HG03520 (cell line): Measurements from ENCODE around the gene ABCE1.

Experiments used
- ATAC-seq: cut with Tn5 transposase; IDR thresholded peaks from one replicate; pipeline ENCODE4 v1.9.1; 2021; ENCODE audit warnings: mild to moderate bottlenecking, moderate library complexity; ENCODE audit not compliant: unreplicated experiment

Gene ABCE1

DNA sequence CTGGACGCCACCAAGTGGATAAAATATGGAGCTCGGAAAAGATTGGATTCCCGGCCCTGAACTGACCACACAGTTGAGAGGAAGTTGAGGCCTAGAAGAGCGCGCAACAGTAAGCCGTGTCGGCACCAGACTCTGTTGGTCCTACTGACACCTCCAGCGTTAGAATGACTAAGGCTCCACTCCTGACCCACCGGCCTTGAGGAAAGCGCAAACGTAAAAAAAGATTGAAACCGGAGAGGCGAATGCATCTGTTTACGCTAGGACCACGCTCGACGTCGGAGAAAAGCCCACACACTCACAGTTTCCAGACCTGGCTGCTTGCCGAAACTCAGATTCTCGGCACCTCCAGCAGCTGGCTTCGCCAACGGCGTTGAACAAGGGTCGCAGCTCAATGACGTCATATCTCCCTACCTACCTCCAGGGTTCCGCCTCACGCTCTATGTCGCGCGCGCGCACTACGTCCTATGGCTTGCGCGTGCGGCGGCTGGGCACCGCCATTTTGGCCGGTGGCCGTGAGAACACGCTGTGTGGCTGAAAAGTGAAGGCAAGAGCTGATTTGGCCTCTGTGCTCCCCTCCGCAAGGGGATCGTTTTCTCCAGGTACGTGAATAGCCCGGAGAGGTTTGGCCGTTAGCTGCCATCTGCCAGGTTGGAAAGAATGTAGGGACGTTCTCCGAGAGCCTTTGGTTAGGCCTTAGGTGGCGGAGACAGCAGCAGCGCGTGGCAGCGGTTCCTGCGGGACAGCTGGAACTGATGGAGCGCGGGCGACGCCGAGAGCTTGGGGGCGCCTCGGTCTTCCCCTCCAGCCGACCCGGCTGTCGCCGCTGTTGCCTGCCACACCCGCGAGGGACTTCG, at the start of gene ABCE1, which contains the start of gene ANAPC10:
Gene ABCE1, plus strand, starts transcription at position 491 of the 854 bp plus-strand sequence. CDS start 6,102 bp downstream, outside the sequence.
Gene ANAPC10, minus strand, starts transcription at position 376 of the 854 bp plus-strand sequence. CDS start 2,097 bp downstream, outside the sequence.
- ATAC-seq, result peak; percentile 75

DNA sequence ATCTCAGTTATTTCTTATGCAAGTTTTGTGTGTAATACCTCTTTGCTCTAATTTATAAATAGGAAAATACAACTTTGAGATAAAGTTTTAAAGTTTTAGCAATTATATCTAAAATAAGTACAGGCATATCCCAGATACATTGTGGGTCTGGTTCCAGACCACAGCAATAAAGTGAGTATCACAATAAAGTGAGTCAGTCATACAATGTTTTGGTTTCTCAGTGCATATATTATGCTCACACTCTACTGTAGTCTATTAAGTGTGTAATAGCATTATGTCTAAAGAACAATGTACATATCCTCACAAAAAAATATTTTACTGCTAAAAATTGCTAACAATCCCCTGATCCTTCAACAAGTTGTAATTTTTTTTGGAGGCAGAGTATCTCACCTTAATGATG, 49.3 kb upstream of the ABCE1 start:
- ATAC-seq, result no peak

DNA sequence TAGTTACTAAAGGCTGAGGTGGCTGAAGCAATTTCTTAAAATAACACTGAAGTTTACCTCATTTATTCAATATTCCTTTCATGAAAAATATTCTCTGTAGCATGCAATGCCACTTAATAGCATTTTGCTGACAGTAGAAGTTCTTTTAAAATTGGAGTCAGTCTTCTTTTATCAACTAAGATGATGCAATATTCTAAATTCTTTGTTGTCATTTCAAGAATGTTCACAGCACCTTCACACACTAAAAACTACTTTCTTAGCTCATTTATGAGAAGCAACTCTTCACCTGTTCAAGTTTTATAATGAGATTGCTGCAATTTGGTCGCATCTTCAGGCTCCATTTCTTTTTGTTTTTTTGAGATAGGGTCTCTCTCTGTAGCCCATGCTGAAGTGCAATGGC, 48.9 kb upstream of the ABCE1 start:
- no peak for ATAC-seq

DNA sequence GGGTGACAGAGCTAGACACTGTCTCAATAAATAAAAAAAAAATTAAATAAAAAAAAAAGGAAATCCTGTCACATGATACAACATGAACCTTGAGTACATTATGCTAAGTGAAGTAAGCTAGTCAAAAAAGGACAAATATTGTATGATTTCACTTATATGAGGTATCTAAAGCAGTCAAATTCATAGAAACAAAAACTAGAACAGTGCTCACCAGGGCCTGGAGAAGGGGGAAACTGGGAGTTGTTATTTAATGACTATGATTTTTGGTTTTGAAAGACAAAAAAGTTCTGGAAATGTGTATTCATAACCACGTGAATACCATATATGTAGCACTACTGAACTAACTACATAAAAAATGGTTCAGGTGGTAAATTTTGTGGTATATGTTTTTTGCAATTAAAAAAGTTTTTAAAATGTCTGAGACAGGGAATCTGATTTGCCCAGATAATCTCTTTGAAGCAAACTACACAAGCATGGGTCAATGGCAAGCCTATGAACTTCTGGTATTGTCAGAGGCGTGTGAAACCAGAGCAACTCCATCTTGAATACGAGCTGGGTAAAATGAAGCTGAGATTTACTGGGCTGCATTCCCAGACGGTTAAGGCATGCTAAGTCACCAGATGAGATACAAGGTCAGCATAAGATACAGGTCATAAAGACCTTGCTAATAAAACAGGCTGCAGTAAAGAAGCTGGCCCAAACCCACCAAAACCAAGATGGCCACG, 42.4 kb upstream of the ABCE1 start:
- ATAC-seq, result no peak

DNA sequence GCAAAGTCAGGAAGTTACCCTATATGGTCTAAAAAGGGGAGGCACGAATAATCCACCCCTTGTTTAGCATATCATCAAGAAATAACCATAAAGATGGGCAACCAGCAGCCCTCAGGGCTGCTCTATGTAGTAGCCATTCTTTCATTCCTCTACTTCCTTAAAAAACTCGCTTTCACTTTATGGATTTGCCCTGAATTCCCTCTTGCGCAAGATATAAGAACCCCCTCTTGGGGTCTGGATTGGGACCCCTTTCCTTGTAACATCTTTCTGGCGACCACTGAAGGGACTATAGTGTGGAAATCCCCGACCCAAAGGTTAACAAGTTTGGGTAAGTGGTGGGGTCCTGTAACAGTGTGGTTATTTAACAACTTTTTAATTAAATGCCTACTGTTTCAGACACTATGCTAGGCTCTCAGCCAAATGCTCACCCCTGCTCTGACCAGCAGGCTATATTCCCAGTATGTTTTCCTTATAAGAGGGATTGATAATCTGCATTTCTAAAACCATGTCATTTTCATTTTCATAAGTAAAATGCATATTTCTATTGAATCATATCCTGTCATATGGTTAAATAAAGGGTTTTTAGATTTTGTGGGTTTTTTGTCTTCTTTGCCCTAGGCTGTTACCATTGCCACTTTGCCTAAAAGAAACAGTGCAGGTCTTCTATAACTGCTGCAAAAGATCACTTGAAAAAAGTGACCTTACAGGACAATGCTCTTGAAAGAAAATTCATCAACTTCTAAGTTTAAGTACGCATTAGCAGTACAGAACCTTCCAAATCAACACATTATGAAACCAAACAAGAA, 41.6 kb upstream of the ABCE1 start:
- ATAC-seq, result no peak

DNA sequence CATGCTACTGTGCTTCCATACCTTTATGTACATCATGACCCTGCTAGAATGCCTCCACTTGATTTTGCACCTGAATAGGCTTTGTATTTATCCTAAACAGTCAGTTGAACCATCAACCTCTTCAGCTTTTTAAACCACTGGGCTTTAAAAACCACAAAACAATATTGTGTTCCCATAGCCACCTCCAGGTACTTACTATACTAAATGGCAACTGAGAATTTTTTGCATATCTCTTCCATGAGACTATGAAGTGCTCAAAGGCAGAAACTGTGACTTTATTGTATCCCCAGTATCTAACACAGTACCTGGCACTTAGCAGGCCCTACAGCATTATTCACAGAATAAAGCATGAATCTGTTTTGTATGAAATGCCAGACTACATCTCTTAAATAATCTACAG, 39.9 kb upstream of the ABCE1 start:
- no peak for ATAC-seq

DNA sequence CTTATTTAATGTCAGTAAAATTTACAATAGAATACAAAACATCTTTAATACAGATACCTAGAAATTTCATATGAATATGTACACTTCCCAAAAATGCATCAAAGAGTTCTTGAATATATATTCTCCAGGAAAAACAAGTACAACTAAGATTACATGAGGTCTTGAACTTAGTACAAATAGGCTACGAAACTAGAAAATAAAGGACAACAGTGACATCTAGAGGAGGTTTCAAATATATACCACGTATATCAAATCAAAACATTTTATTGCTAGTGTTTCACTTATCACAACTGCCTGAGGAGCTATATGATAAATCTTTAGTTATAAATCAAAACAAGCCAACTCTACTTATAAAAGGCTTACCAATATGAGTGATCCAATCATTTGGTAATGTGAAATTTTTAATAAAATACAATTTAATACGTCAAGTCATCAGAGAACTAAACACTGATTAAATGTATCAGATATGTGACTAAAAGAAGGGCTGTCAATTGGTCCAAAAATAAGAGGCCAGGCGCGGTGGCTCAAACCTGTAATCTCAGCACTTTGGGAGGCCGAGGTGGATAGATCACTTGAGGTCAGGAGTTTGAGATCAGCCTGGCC, 36.7 kb upstream of the ABCE1 start:
- peak; percentile 65 for ATAC-seq

DNA sequence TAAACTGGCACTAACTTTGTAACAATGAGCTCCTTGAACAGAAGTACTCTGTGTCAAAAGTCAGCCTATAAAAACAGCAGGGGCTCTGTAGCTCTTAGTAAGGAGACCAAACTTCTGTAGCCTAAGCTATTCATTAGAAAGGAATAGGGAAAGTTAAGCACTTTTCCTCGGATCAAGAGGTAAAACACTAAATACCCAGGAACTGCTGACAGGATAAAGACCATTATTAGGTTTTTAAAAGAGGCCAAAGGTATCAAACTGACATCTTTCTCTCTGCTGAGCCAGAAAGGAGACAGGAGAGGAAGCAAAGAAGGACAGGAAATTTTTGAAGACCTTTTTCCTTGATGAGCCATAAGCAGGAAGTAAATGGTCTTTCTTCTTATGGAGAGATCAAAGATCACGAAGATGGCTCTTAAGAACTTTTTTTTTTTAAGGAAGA, 32.0 kb upstream of the ABCE1 start:
- no peak for ATAC-seq

DNA sequence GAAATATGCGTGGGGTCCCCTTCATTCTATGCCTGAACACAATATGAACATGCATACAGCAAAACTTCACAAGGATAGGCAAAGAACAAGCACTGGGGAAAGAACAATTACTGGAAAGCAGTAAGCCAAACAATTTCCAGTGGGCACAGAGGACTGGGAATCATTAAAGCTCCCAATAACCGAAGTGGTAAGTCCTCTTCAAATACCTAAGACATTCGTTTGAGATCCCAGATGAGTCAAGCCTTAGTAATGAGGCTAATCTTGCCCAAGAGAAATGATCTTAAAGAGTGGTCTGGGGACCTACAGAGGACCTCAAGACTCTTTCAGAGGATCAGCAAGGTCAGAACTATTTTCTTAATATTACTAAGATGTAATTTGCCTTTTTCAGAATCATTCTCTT, 28.8 kb upstream of the ABCE1 start:
- ATAC-seq, result no peak

DNA sequence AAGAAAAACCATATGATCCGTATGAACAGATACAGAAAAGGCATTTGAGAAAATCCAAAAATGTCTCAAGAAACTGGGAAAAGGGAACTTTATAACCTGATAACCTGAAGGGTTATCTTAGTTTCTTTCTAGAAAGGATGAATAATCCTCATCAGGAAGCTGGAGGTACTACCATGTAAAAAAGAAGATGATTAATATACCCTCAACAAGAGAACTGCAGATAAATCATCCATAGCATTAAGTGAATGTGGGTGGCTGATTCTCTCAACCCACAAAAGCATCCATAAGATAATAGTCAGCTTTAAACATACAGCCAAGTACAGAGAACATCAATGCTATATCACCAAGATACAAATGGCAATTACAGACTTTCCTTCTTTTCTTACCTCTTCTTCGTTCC, 26.6 kb upstream of the ABCE1 start:
- no peak for ATAC-seq

DNA sequence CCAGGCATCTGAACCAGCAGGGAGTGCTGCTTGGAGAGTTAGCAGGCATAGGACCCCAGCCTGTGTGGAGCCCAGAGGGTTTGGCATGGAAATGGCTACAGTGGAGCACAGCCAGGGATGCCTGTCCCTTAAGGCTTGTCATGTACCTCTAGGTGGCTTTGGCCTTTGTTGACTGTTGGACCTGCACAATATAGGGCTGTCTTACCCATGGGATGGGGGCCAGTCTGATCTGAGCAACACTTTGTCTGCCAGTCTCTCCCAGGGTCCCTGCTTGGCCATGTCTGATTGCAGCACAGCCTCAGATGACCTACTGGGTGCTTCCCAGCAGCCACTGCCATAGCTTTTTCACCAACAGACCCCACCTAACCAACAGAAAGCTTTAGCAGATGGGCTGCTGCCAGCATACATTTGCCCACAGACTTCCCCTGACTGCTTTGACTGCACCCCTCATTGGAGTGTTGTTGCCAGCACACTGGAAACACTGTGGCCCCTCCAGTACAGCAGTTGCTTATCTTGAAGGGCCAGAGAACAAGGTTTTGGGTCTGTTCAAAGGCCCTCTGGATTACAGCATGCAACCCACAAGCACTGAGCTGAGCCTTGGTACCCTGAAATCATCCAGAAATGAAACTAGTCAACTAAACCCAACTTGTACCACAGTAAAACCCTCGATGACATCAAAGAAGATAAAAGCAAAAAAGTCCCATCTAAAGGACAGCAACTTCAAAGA, 22.2 kb upstream of the ABCE1 start:
- ATAC-seq, result no peak

DNA sequence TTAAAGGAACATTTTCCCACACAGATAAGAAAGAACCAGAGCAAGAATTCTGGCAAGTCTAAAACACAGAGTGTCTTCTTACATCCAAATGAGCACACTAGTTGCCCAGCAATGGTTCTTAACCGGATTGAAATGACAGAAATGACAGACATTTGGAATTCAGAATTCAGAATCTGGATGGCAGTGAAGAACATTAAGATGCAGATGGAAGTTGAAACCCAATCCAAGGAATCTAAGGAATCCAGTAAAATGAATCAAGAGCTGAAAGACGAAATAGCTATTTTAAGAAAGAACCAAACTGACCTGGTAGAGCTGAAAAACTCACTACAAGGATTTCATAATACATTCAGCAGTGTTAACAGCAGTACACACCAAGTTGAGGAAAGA, 21.6 kb upstream of the ABCE1 start:
- no peak for ATAC-seq

DNA sequence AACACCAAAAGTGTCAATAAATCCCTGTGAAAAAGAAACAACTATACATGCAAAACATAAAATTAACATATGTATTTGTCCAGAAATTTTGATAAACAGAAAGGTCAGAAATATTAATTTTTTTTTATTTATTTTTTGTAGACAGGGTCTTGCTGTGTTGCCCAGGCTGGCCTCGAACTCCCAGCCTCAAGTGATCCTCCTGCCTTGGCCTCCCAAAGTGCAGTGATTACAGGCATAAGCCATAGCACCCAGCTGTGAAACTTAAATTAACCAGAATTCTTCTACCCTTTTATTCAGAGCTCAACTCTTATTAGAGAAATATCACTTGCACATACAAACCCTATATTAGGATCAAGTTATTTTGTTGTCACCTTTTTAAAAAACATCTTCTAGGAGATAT, 16.4 kb upstream of the ABCE1 start:
- no peak for ATAC-seq

DNA sequence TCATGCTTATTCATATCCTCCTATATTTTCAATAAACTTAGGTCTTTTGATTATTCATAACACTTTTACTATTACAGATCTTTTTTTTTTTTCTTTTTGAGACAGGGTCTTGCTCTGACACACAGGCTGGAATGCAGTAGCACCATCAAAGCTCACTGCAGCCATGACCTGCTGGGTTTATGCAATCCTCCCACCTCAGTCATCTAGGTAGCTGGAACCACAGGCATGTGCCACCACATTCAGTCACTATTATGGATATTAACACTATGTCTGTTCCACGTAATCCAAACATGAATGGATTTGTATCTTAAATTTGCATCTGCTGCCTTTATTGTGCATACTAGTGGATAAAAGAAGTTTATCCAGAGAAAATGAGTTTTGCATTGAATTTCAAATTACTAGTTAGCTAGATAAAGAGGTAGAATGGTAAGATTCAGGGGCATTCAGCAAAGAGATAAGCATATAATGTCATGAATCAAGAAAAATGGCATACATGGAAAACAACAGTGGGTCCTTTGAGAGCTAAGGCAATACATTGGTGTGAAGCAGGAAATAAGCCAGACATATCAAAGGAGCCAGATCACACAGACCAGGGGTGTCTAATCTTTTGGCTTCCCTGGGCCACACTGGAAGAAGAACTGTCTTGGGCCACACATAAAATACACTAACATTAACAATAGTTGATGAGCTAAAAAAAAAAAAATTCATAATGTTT, 14.1 kb upstream of the ABCE1 start:
- ATAC-seq, result no peak

DNA sequence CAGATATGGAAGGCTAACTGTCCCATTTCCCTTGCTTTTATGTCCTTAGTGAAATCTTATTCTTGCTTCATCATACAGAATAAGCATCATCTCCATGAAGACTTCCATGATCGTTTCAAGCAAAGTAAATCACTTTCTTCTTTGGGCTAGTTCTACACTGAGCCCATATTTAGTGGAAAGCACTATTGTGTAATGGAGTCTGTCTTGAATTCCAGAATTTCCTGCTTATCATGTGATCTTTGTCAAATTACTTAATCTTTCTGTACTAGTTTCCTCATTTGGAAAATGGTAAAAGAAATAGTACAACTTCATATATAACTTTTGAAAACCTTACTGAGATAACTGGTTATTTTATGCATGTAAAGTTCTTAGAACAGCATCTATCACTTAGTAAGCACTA, 7.7 kb upstream of the ABCE1 start:
- no peak for ATAC-seq

DNA sequence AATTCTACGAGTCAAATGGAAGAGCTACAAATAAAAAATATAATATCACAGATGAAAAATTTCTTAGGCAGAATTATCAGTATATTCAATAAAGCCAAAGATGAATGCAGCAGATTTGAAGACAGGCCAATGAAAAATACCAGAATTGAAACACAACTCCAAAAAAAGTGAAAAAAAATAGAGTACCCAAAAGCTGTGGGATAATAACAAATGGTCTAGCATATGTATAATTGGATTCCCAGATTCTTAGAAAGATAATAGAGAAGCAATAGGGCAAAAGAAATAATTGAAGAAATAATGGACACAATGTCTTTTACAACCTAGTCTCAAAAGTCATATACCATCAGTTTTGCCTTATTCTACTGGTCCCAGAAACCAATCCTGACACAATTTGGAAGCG, 4.5 kb upstream of the ABCE1 start:
- ATAC-seq, result no peak

DNA sequence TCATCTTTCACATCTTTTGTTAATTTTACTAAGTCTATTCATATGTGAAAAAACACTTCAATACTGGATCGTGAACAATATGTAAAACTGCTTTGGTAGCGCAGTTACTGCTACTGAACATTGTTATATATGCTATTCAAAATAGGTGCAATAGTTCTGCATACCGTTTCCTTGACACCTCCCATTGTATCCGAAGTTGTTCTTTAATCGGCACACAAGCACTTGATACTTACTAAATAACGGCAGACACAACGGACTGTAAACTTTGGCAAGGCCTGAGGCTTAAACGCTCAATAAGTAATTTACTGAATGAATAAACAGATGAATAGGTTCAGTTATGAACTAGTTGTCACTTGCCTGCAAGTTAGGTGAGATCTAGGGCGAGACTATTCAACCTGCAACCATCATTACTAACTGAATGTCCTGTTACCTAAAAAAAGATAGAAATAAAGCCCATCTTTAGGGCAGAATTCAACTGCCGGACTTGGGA, 735 bp upstream of the ABCE1 start:
- peak; percentile 3 for ATAC-seq

DNA sequence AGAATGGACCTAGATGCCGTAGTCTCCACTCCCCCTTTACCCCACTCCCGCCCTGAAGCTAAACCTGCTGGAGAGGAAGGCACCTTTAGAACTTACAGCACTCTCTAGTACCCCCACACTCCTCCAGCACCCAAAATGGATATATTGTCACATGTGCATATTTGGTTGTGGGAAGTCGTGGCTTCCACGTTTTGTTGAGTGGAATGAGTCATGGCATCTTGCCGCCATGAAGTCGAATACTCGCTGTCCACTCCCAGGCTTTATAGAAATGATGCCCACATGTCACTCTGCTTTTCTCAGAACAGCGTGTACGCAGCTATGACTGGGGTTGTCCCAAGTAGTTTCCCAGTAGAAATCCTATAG, 545 bp downstream of the ABCE1 start:
- ATAC-seq, result peak; percentile 19

DNA sequence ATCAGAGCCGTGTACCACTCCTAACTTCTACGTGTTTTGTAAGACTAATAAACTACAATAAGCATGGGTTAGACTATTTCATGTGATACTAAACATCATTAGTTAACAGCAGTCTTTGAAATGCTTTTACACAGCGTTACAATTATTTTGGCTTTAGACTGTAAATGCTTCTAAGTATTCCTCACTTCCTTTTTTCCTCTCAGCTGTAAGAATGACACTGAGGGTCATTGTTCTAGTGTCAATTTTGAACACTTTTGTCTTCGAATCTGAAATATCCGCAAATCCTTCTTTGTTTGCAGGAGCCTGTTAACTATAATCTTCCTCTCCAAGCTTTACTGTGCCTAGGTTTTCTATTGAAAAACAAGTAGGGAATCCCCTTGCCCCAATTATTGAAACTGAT, 1.5 kb downstream of the ABCE1 start:
- ATAC-seq, result no peak
